Measurements from ENCODE around the gene FYB1. TPM values are rescaled to one million over a fixed set of nuclear protein-coding genes. Genes with fewer than 3 reads are reported as not detected.

FYB1 gene
- total RNA-seq, 1 experiment from 2014 or later: 10.5 TPM

DNA sequence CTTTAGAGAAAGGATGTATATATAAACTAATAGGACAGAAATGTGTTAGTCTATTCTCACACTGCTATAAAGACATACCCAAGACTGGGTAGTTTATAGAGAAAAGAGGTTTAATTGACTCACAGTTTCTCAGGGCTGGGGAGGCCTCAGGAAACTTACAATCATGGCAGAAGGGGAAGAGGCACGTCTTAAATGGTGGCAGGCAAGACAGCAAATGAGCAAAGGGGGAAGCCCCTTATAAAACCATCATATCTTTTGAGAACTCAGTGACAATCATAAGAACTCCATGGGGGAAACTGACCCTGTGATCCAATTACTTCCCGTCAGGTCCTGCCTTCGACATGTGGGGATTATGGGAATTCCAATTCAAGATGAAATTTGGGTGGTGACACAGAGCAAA lies 136.4 kb downstream of the FYB1 start:
- no TSS peak for BruUV-seq (replicated peaks)
- CTCF ChIA-PET: no interaction called here

DNA sequence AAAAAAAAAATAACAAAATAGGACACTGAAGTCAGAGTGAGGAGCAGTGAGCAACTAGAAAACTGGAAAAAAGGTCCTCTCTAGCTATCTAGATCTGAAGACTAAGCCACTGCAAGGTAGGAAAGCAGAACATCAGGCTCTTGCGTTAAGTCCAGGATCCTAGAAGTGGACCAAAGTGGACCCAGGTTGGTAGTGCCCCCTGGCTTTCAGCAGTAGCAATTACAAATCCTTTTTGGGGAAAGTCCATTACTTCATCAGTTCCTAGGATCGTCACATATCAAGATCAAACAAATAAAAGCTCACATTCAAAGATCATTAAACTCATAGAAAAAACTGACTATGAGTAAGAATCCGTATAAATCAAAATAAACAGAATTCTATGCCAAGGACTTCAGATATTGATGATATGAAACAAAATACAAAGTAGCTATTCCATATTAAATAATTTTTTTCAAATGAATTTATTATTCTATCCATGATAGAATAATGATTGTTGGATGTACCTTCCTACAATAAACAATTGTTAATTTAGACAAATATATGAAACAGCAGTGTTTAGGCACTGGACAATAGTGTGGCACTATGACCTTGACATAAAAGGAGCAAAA lies 138.7 kb downstream of the FYB1 start:
- intact Hi-C loops (cut with micrococcal nuclease; ENCODE audit: unreplicated experiment): no loop called here
- Histone ChIP-seq H3K36me3 (ENCODE audit: low read depth) (no peaks in the 10 kb centered on the region), H3K9me2 (ENCODE audit: insufficient read depth) (0 out of 2 replicates have a peak, but pooled peaks cover 6% of the 10 kb centered on the region), H3K27ac (no peak overlapping the region), H3K4me3 (no peak overlapping the region), H4K20me1 (ENCODE audit: insufficient read depth) (no peaks in the 10 kb centered on the region), H3K4me1 (replicated peaks; ENCODE audit: insufficient read depth) (peaks cover 21% of the 10 kb centered on the region), H3K9me3 (ENCODE audit: insufficient read depth, low read depth) (peaks cover 12% of the 10 kb centered on the region; the same call in 1 of the 2 replicates), H3F3A (ENCODE audit: insufficient read depth, low read depth) (peaks cover 19% of the 10 kb centered on the region), H2AFZ (no peak overlapping the region), H3K4me2 (no peak overlapping the region), H3K27me3 (ENCODE audit: insufficient read depth, low read depth) (no peaks in the 10 kb centered on the region), H3K79me2 (ENCODE audit: low read depth) (peaks cover 11% of the 10 kb centered on the region)
- no peak for DNase-seq
- TF ChIP-seq, protein P1, sequence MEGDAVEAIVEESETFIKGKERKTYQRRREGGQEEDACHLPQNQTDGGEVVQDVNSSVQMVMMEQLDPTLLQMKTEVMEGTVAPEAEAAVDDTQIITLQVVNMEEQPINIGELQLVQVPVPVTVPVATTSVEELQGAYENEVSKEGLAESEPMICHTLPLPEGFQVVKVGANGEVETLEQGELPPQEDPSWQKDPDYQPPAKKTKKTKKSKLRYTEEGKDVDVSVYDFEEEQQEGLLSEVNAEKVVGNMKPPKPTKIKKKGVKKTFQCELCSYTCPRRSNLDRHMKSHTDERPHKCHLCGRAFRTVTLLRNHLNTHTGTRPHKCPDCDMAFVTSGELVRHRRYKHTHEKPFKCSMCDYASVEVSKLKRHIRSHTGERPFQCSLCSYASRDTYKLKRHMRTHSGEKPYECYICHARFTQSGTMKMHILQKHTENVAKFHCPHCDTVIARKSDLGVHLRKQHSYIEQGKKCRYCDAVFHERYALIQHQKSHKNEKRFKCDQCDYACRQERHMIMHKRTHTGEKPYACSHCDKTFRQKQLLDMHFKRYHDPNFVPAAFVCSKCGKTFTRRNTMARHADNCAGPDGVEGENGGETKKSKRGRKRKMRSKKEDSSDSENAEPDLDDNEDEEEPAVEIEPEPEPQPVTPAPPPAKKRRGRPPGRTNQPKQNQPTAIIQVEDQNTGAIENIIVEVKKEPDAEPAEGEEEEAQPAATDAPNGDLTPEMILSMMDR (conservative IDR thresholded peaks at IDR 0.05): peak; percentile 76
- TF ChIP-seq EZH2 (IDR thresholded peaks at IDR 0.05; ENCODE audit: low read depth): no peak
- ChIA-PET CTCF (interaction anchor here (0.6 to 2.0 kb wide), 12 partner anchors 8 to 531 kb away, joined by 3 to 18 read pairs (median 7); no protein-coding TSS in a partner anchor), POLR2A (ENCODE audit: unreplicated experiment) (interaction anchor here (0.5 to 0.7 kb wide), 3 partner anchors 40 to 300 kb away, joined by 3 to 28 read pairs (median 6); no protein-coding TSS in a partner anchor)
- no TSS peak for BruUV-seq (replicated peaks)

More for the DNA sequence above, 136.4 kb downstream of the FYB1 start:
- intact Hi-C loops (cut with micrococcal nuclease; ENCODE audit: unreplicated experiment): no loop called here
- no peak overlapping the region for H3K4me2 ChIP-seq
- H3K4me3 ChIP-seq: no peak overlapping the region
- no peak overlapping the region for H3K27ac ChIP-seq
- no peak overlapping the region for H2AFZ ChIP-seq
- H3K79me2 ChIP-seq (ENCODE audit: low read depth): no peaks in the 10 kb centered on the region
- H3K27me3 ChIP-seq (ENCODE audit: insufficient read depth, low read depth): no peaks in the 10 kb centered on the region
- POLR2A ChIA-PET (ENCODE audit: unreplicated experiment): no interaction called here
- no peak for DNase-seq
- H3F3A ChIP-seq (ENCODE audit: insufficient read depth, low read depth): peaks cover 4% of the 10 kb centered on the region; the same call in 1 of the 2 replicates
- no peak for TF ChIP-seq EZH2 (IDR thresholded peaks at IDR 0.05; ENCODE audit: low read depth)
- TF ChIP-seq, protein P1 (conservative IDR thresholded peaks at IDR 0.05): no peak
- H3K36me3 ChIP-seq (ENCODE audit: low read depth): no peaks in the 10 kb centered on the region
- H3K4me1 ChIP-seq (replicated peaks; ENCODE audit: insufficient read depth): no peaks in the 10 kb centered on the region
- H3K9me3 ChIP-seq (ENCODE audit: insufficient read depth, low read depth): peaks cover 8% of the 10 kb centered on the region; the same call in 1 of the 2 replicates
- 0 out of 2 replicates have a peak, but pooled peaks cover 6% of the 10 kb centered on the region for H3K9me2 ChIP-seq (ENCODE audit: insufficient read depth)
- H4K20me1 ChIP-seq (ENCODE audit: insufficient read depth): no peaks in the 10 kb centered on the region

- BruUV-seq (replicated peaks): no TSS peak
- Histone ChIP-seq H3K36me3 (ENCODE audit: low read depth) (no peaks in the 10 kb centered on the region), H3K9me3 (ENCODE audit: insufficient read depth, low read depth) (peaks cover 12% of the 10 kb centered on the region; the same call in 1 of the 2 replicates), H3F3A (ENCODE audit: insufficient read depth, low read depth) (peaks cover 22% of the 10 kb centered on the region), H4K20me1 (ENCODE audit: insufficient read depth) (no peaks in the 10 kb centered on the region), H3K4me3 (no peak overlapping the region), H3K9me2 (ENCODE audit: insufficient read depth) (0 out of 2 replicates have a peak, but pooled peaks cover 6% of the 10 kb centered on the region), H3K4me2 (no peak overlapping the region), H3K27ac (0 out of 2 replicates have a peak overlapping the region, but pooled peaks have one; percentile 18), H3K27me3 (ENCODE audit: insufficient read depth, low read depth) (no peaks in the 10 kb centered on the region), H3K4me1 (replicated peaks; ENCODE audit: insufficient read depth) (peaks cover 25% of the 10 kb centered on the region), H2AFZ (no peak overlapping the region), H3K79me2 (ENCODE audit: low read depth) (peaks cover 15% of the 10 kb centered on the region)
- ChIA-PET CTCF (interaction anchor here (0.6 to 2.0 kb wide), 13 partner anchors 8 to 1807 kb away, joined by 3 to 18 read pairs (median 6); no protein-coding TSS in a partner anchor), POLR2A (ENCODE audit: unreplicated experiment) (interaction anchor here (0.5 to 0.7 kb wide), 3 partner anchors 41 to 299 kb away, joined by 3 to 28 read pairs (median 6); no protein-coding TSS in a partner anchor)
- DNase-seq: peak in 1 of 2 experiments; percentile 45
- intact Hi-C loops (cut with micrococcal nuclease; ENCODE audit: unreplicated experiment): no loop called here
- no peak for TF ChIP-seq EZH2 (IDR thresholded peaks at IDR 0.05; ENCODE audit: low read depth)
- TF ChIP-seq, protein P1 (conservative IDR thresholded peaks at IDR 0.05): no peak
Measured at GRCh38 chr5:39080168-39080567, 139.2 kb downstream of the FYB1 start.
